Stimulated activated CD8-positive, alpha-beta memory T cell treated with anti-CD3 and anti-CD28 coated beads, Interleukin-7, amount 100 ng/mL, for 48 hours (primary cell): ENCODE results near the gene CATSPERZ.
"Not testable (repeated sequence)": the region's sequence is repeated elsewhere in the genome, so short reads cannot be mapped to it uniquely, and the experiment has no call there.

Source experiments
- DNase-seq, 2 donors: peaks; one replicate each; pipeline ENCODE4 v3.0.0-alpha.2; 2020; ENCODE audit warnings: low read depth in 1 of 2; ENCODE audit errors: extremely low read depth in 1 of 2

Gene CATSPERZ

DNA sequence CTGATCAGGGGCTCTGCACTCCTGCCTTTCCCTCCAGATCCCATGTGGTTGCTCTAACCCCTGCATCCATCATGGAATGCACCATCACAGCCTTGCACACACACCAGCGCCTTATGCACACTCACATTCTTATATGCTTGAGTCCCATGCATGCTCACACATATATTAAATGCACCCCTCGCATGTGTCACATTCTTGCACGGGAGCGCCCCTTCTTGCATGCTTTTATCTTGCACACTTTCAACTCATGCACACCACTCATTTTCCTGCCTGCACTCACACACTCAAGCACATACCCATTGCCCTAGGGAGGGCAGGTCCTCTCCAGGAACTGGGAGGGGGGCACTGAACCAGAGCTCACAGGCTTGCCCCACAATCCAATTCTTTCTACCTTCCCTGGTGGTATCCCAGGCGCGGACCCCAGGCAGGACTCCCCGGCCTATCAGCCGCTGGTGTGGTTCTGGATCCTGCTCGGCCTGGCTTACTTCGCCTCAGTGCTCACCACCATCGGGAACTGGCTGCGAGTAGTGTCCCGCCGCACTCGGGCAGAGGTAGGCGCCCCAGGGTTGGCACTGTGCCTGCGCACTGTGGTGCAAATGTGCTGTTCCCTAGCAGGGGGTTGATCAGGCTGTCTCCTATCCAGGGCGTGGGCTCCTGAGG lies 2.3 kb upstream of the CATSPERZ start:
- no peak for DNase-seq

- DNase-seq = no peak
These were observed 952 bp upstream of the CATSPERZ start for GRCh38 chr11:64298966-64299846.

DNA sequence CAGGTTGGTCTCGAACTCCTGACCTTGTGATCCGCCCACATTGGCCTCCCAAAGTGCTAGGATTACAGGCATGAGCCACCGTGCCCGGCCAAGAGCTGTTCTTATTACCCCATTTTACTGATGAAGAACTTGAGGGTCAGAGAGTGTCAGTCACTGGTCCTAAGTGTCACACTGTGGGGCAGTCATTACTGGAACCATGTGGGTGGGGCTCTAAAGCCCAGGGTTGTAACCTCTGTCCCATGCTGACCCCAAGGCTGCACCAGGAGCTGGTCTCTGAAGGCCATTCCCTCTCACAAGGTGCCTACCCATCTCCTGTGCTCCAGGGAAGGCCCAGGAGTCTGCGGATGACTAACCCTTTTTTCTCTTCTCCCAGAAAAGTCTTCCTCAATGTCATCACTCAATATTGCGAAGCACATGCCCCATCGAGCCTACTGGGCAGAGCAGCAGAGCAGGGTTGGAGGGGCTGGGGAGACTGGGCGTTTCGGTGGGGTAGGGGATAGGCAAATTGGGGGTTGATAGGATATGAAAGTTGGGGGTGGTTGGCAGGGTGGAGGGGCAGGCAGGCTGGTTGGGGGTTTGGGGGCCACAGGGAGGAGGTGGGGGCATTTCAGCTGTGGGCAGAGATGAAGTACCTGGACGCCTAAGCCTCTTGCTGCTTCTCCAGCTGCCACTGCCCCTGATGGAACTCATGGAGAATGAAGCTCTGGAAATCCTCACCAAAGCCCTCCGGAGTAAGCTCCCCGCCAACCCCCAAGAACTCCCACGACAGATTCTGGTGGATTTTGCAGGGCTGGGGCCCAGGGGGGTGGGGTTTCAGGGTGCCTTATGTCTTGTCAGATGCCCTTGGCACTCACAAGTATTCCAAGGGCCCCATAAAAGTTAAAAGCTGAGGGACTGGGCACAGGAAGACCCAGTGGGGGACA lies 3.2 kb downstream of the CATSPERZ start:
- DNase-seq = no peak

GRCh38 chr11:64304032-64304315 lies 3.8 kb downstream of the CATSPERZ start:
- no peak for DNase-seq

DNA sequence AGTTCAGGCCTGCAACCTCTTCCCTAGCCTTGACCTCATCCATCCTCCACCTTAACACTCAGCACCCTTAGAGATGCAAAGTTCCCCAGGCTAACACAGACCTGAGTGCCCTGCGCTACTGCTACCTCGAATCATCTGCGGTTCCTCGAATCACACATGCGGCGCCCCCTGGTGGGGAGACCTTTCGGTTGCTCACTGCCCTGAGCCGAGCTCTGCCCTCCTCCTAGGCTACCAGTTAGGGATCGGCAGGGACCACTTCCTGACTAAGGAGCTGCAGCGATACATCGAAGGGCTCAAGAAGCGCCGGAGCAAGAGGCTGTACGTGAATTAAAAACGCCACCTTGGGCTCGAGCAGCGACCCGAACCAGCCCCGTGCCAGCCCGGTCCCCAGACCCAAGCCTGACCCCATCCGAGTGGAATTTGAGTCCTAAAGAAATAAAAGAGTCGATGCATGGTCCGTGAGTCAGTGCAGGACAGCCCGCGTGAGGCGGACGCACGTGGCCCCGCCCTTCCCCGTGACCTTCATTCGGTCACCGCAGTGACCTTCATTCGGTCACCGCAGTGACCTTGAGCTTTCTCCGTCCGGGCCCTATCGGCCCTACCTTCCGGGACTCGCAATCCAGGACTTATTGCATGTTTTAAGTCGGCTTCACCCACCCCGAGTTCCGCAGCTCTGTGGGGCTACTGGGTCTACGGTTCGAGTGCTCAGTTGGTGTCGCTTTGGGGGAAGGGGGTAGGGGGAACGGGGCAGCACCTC lies 4.3 kb downstream of the CATSPERZ start:
- peak; percentile 86 to 92 for DNase-seq

DNA sequence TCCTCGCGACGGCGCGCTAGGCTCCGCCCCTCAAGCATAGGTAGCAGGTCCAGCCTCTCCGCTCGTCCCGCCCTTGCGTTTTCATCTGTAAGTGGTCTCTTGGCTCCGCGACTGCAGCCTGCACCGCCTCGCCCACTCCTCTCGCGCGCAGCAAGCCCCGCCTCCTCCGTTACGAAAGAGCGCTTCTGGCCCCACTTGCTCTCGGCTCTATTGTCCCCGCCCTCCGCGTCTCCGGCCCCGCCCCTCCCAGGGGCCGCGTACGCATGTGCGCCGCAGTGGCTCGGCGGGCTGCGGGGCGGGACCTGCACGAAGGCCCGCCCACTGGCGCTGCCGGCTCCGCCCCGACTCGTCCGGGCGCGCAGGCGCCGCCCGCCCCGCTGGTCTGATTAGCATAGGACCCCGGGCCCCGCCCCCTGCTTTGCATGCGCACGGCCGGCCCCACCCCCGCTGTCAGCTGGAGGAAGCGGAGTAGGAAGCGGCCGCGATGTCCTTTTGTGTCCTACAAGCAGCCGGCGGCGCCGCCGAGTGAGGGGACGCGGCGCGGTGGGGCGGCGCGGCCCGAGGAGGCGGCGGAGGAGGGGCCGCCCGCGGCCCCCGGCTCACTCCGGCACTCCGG lies 5.0 kb downstream of the CATSPERZ start, which contains the start of gene ESRRA:
ESRRA (plus strand) TSS at position 450 of the 616 bp plus-strand sequence. CDS start 1,656 bp downstream, outside the sequence.
- DNase-seq = peak; percentile 99 to 100

DNA sequence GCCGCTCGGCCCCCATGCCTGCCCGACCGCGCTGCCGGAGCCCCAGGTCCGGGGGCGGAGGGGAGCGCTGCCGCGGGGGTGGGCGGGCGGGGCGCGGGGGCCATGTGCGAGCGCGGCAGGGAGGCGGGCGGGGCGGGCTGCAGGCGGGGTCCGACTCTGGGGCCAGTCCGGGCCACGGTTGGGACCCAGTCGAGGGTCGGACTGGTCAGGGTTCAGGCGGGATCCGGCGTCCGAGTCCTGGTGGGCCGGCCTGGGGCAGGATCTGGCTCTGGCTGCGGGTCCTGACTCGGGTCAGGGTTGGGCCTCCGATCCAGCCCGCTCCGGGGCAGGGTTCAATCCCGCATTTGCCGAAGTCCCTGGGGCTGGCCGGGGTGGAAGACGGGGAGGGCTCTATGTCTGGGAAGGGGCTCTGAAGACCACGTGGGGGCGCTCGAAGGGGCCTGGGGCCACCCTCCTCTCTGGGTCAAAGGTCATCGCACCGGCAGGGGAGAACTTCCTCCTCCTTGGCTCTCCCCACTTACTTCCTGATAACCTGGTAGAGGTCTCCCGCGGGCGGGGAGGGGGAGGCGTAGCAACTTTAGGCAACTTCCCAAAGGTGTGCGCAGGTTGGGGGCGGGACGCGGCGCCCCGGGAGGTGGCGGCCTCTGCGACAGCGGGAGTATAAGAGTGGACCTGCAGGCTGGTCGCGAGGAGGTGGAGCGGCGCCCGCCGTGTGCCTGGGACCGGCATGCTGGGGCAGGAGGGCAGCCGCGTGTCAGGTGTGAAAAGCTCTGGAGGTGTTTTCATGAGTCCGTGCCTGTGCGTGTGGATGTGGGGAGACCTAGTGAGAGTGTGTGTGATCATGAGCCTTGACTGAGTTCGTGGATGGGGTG lies 5.8 kb downstream of the CATSPERZ start:
- DNase-seq = peak; percentile 46 to 68

GRCh38 chr11:64306563-64306875 lies 6.4 kb downstream of the CATSPERZ start:
- DNase-seq = no peak

- no peak for DNase-seq
These were observed 6.9 kb downstream of the CATSPERZ start for GRCh38 chr11:64306876-64307622.

DNA sequence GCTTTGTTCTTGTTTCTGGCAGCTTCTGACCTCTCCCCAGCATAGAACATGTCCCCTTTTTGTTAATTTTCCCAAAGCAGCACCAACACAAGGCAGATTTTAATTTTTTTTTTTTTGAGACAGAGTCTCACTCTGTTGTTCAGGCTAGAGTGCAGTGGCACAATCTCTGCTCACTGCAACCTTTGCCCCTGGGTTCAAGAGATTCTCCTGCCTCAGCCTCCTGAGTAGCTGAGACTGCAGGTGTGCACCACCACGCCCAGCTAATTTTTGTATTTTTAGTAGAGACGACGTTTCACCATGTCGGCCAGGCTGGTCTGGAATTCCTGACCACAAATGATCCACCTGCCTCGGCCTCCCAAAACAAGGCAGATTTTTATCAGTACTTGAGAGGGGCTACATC lies 7.6 kb downstream of the CATSPERZ start:
- DNase-seq = not testable (repeated sequence)

- DNase-seq = no peak
These were observed 12.8 kb downstream of the CATSPERZ start for GRCh38 chr11:64312947-64313346.

GRCh38 chr11:64313491-64314145 lies 13.5 kb downstream of the CATSPERZ start:
- no peak for DNase-seq

GRCh38 chr11:64314146-64314804 lies 14.1 kb downstream of the CATSPERZ start:
- no peak for DNase-seq

DNA sequence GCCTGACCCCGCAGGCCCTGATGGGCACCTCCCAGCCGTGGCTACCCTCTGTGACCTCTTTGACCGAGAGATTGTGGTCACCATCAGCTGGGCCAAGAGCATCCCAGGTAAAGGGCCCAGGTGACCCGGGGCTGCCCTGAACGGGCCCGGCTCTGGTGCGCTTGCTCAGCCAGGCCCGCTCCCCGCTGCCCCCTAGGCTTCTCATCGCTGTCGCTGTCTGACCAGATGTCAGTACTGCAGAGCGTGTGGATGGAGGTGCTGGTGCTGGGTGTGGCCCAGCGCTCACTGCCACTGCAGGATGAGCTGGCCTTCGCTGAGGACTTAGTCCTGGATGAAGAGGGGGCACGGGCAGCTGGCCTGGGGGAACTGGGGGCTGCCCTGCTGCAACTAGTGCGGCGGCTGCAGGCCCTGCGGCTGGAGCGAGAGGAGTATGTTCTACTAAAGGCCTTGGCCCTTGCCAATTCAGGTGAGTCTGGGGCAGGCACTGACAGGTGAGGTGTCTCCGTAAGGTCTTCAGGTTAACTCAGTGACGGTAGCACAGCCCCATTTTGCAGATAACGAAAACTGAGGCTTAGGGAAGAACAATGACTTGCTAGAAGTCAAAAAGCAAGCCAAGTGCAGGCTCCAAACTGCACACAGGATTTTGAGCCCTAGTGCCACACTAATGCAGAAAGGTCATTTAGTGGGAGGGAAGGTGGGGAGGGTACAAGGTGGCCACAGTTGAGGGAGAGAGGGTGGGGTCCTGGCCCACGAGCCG lies 14.8 kb downstream of the CATSPERZ start:
- no peak for DNase-seq

DNA sequence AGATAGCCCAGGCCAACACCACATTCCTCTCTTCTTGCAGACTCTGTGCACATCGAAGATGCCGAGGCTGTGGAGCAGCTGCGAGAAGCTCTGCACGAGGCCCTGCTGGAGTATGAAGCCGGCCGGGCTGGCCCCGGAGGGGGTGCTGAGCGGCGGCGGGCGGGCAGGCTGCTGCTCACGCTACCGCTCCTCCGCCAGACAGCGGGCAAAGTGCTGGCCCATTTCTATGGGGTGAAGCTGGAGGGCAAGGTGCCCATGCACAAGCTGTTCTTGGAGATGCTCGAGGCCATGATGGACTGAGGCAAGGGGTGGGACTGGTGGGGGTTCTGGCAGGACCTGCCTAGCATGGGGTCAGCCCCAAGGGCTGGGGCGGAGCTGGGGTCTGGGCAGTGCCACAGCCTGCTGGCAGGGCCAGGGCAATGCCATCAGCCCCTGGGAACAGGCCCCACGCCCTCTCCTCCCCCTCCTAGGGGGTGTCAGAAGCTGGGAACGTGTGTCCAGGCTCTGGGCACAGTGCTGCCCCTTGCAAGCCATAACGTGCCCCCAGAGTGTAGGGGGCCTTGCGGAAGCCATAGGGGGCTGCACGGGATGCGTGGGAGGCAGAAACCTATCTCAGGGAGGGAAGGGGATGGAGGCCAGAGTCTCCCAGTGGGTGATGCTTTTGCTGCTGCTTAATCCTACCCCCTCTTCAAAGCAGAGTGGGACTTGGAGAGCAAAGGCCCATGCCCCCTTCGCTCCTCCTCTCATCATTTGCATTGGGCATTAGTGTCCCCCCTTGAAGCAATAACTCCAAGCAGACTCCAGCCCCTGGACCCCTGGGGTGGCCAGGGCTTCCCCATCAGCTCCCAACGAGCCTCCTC lies 15.7 kb downstream of the CATSPERZ start:
- not testable (repeated sequence) for DNase-seq
